ENCODE data around the gene ARID1B.

ARID1B gene

DNA sequence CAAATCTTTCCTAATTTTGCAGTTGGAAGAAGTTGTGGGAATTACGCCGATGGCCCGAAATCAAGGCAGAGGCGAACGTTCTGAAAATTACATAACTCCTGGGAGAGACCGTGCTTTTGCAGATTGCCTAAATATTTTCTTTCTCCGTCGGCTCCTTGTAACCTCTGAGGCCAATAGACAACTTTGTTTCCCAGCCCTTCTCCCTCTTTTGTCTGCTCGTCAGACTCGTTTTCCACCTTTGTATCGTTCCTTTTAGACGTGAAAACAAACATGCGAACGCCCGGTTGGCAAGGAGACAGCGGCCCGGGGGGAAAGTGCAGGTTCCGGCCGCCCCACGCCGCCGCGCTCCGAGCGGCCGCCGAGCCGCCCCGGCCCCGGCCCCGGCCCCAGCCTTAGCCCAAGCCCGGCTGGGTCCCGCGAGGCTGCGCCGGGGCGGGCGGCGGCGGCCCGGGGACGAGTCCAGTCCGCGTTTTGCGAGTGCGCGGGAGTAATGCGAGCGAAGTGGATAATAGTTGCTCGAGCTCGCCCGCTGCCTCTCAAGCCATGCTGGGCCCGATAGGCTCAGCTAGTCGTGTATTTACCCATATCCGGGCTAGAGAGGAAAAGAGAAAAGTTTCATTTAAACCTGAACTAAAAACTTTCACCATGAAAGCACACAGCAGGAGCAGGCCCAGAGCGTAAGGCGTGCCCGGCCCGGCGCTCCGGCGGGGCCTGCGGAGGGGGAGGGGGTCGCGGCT lies at the start of gene ARID1B:
ARID1B (plus strand) TSS at position 539 of the 737 bp plus-strand sequence. CDS start 303 bp downstream, outside the sequence.
- peak; percentile 67 for DNase-seq

DNA sequence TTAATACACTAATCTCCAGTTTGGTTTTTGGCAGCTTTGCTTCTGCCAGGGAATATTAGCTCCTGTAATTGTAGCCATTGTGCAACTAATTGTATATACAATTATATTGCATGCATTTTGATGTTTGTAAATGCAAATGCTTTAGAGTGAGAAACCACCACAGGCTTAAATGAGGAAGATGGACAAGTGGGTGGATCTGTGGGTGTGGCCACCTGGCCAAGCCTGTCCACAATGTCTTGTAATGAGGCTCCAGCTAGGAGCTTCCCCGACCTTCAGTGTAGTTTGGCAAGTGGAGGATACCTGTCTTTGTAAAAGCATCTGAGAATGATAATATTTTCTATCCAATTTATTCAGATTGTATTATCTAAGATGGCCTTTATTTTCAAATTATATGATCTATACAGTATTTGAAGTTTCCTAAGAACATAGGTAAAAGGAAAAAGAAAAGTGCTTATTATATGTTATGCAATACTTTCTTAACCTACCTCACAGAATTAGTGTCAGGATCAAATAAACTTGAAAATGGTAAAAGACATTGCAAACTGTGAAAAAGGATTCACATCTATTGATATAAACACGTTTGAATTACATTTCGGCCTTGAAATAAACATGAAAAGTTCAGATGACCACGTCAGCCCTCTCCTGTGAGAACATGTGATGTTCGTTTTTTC lies 49.3 kb upstream of the ARID1B start:
- DNase-seq, result no peak

DNA sequence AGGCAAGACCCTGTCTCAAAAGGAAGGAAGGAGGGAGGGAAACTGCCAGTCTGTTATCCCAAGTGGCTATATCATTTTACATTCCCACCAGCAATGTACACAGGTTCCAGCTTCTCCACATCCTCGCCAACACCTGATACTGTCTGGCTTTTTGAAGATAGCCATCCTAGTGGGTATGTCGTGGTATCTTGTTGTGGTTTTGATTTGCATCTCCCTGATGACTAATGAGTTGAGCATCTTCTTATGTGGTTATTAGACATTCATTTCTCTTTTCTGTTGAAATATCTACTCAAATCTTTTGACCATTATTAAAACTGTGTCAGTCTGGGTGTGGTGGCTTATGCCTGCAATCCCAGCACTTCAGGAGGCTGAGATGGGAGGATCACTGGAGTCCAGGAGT lies 47.9 kb upstream of the ARID1B start:
- no peak for DNase-seq

DNA sequence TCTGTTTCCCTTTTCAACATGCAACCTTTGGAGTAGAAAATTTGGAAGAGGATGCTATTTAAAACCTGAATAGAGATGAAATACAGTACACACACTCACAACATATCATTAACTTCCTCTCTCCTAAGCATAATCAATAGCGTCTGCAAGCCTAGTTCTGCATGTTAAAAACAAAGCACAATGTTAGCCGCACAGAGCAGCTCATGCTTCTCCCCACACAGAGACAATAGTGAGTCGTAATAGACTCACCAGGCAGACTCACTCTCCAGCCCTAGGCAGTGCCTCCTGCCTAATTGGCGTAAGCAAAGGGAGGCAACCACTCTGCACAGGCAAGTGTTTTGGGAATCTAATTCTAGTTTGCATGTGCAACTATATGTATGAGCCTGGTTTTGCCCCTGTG lies 45.8 kb upstream of the ARID1B start:
- DNase-seq, result no peak

DNA sequence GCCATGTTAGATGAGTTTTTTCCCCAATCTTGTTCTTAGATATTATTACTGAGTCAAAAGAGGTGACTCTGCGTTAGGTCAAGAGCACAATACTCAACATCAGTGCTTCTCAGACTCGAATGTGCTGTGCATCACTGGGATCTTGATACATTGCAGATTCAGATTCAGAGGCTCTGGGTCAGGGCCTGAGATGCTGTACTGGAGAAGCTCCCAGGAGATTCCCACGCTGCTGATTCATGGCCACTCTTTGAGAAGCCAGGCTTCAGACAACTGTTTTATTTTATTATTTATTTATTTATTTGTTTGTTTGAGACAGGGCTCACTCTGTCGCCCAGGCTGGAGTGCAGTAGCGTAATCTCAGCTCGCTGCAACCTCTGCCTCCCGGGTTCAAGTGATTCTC lies 41.4 kb upstream of the ARID1B start:
- no peak for DNase-seq

DNA sequence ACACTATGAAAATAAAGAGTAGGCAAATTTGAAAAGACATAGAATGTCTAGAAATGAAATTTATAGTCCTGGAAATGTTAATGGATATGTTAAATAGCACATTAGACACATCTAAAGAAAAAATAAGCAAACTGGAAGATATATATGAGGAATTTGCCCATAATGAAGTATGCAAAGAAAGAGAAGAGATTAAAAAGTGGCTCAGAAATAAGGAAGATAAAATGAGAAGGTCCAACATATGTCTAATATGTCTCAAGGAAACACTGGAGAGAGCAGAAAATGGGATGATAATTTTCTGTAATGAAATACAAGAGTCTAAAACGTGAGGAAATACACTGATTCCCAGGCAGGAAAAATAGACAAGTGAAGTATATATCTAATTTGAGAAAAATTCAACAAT lies 36.6 kb upstream of the ARID1B start:
- DNase-seq, result no peak

DNA sequence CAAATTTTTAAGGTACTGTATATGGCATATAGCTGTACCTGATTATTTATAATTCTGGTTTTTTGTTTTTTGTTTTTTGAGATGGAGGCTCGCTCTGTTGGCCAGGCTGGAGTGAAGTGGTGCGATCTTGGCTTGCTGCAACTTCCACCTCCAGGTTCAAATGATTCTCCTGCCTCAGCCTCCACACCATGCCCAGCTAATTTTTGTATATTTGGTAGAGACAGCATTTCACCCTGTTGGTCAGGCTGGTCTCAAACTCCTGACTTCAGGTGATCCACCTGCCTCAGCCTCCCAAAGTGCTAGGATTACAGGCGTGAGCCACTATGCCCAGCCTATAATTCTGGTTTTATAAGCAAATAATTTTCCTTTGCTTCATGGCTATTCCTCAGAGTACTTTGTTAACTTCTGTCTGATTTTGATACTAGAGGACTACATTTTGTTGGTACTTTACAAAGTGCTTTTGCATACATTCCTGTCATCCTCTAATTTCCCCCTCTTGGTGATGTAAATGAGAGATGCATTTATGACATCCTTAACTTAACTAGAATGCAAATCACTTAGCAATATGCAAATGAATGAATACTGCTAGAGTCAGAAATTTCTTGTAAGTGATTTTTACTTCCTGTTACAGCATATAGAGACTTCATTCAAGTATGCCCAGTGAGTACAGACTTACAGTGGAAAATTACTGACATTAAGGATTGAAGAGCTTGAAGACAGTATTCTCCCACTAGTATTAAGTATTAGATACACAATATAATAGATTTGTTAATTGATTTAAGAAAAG lies 35.7 kb upstream of the ARID1B start:
- DNase-seq, result no peak

DNA sequence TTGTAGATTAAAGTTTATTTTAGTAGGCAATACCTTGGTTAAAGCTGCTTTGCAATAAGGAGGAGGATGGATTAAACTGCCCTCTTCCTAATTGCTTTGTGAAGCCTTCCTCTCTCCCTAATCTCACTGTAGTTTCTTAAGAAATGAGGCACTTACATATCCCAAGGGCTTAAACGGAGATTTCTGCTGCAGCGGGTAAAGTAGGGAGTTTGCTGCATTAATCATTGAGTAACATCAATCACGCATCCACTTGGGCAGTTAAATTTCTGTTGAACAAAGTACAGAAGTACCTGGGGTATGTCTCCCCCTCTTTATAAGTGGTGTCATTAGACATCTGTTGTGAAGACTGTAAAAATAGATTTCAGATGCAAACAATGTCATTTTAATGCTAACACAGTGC lies 29.5 kb upstream of the ARID1B start:
- no peak for DNase-seq

DNA sequence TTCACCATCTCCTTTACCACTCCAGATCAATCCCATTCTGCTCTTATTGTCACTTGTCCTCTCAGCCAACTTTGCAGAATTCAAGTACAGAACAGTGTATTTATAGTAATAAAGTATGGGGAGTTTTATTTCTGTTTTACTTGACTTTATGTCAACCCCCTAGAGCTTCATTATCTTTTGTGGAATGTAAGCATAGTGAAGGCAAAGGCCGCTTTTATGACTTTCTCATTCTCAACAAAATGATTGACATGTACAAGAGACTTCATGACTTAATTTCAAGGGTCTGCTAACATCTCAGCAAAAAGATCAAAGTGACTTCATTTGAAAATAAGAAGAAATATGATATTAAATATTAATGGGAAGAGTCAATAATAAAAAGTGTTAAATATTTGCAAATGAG lies 28.7 kb upstream of the ARID1B start:
- no peak for DNase-seq

DNA sequence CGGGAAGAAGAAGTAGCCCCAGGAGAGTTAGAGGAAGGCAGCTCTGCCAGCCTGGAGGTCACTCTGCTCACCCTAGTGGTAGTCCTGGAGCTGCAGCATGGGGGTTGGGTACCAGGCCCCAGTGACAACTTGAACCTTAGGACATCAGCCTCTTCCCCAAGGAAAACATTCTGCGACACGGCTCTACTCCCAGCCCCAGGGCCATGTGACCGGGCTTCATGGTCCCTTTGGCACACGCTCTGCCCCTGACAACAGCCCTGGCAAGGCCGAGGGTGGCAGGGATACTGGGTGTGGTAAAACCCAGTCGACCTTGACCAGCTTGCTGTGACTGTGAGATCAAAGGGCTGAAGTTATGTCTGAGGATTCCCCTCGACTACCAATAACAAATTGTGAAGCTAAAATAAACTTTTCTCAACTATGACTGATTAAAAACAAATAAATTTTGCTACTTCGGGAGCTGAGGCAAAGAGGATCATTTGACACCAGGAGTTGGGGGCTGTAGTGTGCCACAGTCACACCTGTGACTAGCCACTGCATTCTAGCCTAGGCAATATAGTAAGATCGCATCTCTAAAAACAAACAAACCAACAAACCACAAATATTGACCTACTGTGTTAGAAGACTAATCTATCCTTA lies 24.4 kb upstream of the ARID1B start:
- no peak for DNase-seq

DNA sequence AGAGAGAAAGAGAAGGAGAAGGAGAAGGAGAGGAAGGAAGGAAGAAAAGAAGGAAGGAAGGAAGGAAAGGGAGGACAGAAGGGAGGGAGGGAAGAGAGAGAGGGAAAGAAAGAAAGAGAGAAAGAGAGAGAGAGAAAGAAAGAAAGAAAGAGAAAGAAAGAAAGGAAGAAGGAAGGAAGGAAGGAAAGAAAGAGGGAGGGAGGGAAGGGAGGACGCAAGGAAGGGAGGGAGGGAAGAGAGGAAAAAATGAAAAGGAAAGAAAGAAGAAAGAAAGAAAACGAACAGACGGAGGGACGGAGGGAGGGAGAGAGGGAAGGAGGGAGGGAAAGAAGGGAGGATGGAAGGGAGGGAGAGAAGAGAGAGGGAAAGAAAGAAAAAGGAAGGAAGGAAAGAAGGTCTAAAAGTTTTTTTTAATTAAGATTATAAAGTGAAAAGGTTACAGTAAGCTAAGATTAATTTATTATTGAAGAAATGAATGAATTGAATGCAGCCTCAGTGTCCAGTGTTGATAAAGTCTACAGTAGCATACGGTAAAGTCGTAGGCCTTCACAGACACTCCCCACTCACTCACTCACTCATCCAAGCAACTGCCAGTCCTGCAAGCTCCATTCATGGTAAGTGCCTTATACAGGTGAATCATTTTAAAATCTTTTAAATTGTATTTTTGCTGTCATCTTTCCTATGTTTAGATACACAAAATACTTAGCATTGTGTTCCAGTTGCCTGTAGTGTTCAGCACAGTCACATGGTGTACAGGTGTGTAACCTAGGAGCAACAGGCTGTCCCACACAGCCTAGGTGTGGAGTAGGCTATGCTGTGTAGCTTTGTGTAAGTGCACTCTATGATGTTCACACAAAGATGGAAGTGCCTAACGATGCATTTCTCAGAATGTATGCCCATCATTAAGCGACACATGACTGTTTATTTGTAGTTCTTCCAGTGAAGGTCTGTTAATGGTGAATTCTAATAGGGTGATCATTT lies 20.3 kb upstream of the ARID1B start:
- no peak for DNase-seq

DNA sequence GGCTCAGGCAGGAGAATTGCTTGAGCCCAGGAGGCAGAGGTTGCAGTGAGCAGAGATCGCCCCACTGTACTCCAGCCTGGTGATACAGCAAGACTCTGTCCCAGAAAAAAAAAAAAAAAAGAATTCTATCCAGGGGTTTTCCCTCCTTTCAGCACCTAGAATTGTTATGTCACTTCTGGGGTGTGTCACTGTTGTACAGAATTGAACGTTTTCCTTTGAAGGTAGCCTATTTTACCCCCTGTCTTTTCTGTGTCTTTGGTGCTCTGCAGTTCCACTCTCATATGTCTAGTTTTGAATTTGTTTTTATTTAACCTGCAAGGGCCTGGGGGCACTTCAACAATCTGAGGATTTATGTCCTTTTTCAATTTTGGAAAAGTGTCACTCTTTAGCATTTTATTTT lies 19.3 kb upstream of the ARID1B start:
- DNase-seq, result no peak

DNA sequence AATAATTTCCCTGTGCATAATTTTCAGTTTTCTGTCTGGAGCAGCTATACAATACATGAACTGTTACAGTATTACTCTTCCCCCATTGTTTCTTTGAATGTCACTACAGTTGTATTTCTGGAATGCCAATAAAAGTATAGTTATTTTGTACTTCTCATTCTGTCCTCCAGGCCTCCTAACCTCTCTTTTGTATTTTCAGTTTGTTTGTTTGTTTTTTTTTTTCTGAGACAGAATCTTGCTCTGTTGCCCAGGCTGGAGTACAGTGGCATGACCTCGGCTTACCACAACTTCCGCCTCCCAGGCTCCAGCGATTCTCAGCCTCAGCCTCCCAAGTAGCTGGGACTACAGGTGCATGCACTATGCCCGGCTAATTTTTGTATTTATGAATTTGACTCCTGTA lies 16.8 kb upstream of the ARID1B start:
- DNase-seq, result no peak

DNA sequence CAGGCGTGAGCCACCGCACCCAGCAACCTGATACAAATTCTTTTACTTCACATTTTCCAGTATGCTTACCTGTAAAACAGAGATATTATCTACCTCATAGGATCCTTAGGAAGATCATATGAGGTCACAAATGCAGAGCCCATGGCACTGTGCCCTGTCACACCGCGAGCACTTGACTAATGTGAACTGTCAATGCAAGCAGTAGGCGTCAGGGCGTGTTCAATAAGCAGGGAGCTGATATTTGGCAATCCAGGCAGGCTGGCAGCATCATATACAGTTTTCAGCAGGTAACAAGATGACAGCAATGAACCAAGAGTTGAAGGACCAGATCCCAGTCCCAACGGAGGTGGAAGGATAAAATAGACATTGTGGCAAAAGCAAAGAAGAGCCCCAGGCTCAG lies 14.6 kb upstream of the ARID1B start:
- no peak for DNase-seq

DNA sequence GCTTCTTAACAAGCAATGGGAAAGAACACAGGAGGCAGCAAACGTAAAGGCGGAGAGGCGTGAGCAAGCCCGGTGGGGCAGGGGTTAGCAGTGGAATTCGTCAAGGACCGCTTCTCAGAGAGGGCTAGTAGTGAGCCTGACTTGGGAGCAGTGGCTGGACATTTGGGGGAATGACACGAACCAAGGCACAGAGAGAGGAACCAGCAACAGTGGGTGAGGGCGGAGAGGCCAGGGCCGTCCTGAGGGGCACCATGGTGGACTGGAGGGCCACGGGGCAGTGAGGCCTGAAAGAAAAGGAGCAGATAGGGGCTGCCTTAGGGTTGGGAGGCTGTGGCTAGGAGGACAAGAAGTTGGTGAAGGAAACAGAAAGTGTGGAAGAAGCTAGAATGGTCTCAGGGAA lies 12.1 kb upstream of the ARID1B start:
- DNase-seq, result no peak

DNA sequence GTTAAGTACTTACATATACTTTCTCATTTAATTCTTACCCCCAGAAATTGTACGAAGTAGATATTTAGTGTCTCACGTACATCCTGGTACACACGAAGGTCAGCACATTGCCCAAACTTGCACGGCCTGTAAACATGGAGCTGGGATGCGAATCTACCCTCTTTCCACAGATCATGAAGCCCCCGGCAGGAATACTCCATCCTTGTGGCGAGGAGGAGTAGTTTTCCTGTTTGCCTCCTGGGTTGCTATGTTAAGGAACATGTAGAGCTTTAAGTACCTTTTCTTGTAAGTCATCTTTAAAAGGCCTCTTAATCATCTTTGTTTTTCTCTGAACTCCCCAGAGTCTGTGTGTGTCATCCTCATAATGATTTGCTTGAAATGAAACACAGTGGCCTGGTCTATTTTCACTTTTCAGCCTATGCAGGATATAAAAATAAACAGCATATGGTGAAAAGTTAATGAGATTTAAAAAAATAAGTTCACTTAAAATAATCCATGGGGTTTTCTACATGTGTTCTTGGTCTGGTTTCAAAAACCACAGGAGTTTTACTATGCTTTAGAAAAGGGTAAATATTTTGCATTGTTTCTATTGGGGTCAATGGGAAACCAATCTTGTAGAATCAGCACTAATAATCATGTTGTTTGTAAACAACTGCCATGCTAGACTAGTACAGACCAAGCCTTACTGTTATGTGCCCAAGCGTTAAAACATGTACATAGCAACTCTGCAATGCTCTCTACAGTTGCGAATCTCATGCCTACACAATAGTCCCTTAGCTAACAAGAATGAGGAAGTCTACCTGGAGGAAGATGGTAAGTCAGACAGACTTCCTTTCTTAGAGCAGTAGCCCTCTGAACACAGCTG lies 9.3 kb upstream of the ARID1B start:
- no peak for DNase-seq

DNA sequence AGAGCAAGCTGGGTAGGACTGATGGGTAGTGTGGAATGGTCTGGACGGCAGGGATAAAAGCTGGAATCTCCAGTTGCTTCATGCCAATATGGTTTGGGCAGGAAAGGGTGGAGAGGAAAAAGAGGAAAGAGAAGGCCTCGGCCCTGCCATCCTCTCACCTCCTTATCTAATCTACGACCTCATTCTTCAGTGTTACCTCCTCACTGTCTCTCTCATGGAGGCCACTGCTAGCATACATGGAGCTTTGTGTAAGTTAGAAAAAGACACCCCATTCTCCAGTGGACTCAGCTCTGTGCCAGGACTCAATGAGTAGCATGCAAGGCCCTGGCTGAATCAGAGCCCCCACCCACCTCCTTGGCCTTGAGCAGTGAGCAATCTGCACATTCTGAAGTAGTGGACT lies 6.1 kb upstream of the ARID1B start:
- DNase-seq, result no peak

DNA sequence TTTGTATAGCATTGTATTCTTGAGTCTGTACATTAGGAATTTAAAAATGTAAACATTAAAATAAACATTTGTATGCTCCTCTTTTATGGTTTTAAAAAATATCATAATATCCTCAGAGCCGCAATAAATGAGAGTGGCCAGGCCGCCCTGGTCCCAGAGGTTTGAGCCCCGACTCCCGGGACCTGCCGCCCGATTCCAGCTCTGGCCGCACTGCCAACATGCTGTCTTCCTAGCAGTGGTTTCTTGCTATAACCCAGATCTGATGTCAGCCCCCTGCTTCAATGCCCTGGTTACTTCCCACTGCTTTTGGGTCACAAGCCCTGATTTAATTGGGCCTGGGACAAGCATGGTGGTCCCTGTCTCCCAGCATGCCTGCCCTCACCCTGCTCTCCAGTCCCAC lies 5.4 kb upstream of the ARID1B start:
- DNase-seq, result no peak

DNA sequence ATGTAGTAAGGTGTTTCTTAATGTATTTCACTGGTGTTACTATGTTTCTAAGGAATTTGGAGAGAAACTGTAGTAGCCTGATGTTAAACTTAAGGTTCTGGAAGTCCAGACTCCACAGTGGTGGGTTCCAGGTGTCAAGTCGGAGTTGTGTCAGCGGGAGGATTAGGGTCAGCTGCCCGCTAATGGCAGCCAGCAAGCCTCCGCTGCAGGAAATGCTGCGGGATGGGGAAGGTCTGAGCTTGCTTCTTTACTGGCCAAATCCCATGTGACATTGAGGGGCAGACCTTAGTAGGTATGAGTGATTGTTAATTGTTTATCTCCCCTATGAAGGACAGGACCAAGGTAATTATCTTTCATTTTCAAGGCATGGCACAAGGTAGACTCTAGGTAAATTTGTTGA lies 3.7 kb upstream of the ARID1B start:
- DNase-seq, result no peak

DNA sequence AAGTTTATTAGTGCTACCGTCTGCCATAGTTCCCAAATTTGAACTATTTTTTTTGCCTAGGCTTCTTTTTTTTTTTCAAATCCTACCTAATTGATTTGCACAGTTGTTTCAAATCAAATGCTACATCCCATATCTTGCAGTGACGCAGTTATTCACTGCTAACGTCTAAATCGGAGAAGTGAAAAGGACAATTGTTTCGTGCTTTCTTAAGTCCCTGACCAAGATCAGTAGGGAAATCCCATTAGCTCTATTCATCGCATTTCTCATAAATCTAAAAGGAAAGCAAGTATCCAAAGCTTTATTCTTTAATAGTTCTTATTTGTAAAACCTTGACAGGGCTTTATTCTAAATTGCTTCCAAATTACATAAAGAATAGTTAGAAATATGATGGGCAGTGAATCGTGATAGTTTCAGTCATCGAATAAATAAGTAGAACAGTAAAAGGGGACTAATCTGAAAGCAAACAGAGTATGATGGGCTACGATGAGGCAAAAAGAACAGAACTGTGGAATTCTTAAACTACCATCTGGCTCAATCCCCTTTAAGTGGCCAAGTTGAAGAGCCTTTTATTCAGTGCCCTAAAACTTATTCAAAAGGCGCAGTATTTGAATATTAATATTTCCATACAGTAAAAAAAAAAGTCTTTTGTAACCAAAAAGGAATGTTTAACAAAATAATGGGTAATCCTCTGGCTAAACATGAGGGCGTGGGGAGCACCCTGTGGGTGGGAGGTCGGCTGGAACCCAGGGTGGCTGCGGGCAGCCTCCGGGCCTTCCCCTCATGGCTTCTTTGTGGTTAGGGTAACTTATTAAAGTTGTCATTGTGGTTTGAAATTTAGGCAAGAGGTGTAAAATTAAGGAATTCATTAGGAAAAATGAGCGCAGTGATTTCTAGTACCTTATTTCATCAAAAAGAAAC lies 3.0 kb upstream of the ARID1B start:
- DNase-seq, result no peak
